ENCODE measurements around the gene SLC16A2.

Gene SLC16A2

GRCh38 chrX:74545880-74546523 lies 124.7 kb downstream of the SLC16A2 start:
- DNase-seq = no peak

- DNase-seq = no peak
These were observed 125.7 kb downstream of the SLC16A2 start for GRCh38 chrX:74546984-74547383.

DNA sequence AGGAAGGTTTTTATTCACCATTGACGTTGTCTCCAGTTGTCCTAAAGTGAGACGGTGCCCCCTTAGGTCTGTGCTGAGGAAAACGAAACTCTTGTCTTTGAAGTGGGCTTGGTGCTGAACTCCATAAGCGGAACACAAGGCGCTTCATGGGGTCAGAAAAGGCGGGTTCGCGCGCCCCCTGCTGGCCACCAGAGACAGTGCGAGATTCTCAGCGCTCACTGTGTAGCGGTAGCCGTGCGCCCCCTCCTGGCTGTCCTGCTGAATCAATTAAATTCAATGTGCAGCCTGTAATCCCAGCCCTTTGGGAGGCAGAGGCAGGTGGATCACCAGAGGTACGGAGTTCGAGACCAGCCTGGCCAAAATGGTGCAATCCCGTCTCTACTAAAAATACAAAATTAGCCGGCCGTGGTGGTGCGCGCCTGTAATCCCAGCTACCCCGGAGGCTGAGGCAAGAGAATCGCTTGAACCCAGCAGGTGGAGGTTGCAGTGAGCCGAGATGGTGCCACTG lies 129.1 kb downstream of the SLC16A2 start:
- peak; percentile 8 for DNase-seq

DNA sequence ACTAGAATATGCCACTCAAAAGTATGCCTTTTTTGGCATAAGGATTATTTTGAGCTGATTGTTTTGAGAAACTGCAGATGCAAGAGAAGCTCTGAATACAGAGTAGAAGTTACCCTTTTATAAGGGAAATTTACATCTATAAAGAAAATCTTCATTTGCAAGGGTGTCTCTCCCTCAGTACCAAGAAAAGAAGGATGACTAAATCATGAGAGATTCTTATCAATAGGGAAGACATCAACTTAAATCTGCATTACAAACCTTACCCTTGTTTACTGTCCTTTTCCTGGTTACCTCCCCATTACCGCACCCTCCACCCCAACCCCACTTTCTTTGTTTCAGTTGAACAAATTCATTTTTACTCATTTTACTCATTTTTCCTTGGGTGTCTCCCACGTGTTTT lies 130.6 kb downstream of the SLC16A2 start:
- DNase-seq = no peak

DNA sequence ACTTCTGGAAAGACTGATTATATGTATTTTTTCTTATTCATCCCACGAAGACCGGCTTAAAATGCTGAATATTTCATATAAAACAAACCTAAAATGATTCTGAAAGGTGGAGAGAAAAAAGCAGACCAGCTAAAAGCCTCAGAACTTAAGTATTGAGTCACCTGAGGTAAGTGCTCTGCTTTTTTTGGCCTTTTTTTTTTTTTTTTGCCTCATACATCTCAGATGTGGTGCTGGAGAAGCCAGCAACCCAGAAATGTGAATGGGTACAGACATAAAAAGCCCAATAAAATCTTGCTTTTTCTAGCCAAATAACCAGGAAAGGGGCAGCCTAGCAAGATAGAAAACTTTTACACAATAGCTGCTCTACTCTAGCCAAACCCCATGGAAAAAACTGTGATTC lies 136.1 kb downstream of the SLC16A2 start:
- no peak for DNase-seq

GRCh38 chrX:74578137-74578536 lies 156.8 kb downstream of the SLC16A2 start:
- no peak for DNase-seq

DNA sequence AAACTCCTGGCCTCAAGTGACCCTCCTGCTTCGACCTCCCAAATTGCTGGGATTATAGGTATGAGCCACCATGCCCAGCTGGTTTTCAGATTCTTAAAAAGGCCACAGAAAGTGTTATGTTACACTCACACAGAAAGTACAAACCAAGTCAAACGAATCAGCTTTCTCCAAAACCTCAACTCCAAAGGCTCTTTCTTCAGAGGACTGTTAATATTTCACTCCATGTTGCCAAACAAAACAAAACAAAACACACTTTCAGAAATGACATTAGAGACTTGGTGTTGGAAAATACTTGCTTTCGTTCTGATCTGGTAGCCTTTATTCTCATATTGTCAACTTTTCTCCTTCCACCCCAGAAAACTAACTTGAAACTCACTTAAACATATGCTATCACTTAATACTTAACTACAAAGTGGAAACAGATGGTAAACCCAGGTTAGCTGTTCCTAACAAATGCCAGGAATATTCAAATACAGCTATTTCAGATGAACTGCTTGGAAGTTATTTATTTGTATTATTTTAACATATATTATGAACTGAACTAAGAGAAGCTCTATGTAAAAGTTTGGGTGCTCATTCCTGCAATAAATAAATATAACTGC lies 158.4 kb downstream of the SLC16A2 start:
- DNase-seq = no peak
